Fibroblast of upper back skin (primary cell): ENCODE measurements around the gene GET4.

Experiments used
- DNase-seq: peaks from one replicate; pipeline ENCODE4 v3.0.0-alpha.2; 2013

GET4 gene

DNA sequence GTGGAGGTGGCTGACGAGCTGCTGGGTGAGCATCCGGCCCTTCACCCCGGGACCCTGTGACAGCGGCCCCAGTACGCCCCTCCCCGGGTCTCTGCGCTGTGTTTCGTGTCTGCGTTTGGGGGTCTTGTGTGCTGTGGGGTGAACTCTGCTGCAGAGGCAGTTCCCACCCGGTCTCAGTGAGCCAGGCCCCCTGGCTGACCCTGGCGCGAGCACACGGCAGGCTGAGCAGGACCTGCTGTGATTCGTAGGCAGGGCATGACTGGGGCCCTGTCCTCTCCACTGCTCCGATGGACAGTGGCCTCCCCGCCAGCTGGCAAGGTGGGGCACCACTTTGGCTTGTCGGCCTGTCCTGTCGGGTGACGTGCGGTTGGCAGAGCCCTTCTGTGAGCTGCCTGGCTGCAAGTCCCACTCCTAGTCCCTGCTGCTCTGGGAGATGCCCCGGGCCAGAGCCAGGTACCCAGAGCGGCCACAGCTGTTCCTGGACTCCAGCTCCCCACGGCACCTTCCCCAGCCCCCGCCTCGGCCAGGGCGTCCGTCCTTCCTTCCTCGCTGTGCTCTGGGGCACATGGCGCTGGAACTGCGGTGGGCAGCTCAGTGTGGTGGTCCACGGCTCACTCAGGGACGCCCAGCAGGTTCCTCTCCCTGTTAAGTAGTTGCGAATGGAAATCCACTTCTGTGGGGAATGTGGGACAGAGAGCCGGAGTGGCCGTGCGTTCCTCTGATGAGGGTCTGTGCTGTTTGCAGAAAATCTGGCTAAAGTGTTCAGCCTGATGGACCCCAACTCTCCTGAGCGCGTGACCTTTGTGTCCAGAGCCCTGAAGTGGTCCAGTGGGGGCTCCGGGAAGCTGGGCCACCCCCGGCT, 10.5 kb downstream of the GET4 start:
- DNase-seq, result no peak

GRCh38 chr7:887488-887820, 11.1 kb downstream of the GET4 start:
- no peak for DNase-seq

GRCh38 chr7:888081-889024, 12.0 kb downstream of the GET4 start:
- DNase-seq, result no peak

DNA sequence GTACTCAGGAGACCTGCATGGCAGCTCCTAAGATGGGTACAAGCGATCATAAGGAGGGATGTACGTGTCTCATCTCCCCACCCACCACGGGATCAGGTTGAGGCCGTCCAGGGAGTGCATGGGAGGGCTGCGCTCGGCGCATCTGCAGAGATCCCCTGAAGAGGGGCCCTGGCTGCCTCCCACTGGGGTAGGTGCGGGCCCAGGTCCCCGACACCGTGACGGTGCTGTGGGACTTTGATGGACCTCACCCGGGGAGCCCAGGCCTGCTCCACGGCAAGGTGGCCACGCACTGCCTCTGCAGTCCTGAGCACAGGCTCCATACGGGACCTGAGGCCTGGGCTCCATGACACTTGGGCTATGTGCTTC, 12.7 kb downstream of the GET4 start:
- DNase-seq, result no peak

DNA sequence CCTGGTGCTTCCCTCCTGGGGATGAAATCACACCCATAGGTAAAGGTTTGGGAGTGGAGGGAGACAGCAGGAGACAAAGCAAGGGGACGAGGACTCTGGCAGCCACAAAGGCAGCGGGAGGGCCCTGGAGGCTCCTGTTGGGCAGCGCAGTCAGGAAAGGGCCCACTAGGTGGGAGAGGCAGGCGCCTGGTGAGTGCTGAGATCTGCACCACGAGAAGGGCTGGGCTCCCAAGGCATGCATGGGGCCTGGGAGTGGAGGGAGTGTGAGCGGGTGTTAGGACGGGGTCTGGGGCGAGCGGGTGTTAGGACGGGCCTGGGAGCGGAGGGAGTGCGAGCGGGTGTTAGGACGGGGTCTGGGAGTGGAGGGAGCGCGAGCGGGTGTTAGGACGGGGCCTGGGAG, 13.0 kb downstream of the GET4 start:
- no peak for DNase-seq

- no peak for DNase-seq
Observed at GRCh38 chr7:890868-891267, 14.5 kb downstream of the GET4 start.

- no peak for DNase-seq
Observed at GRCh38 chr7:891291-891690, 14.9 kb downstream of the GET4 start.

DNA sequence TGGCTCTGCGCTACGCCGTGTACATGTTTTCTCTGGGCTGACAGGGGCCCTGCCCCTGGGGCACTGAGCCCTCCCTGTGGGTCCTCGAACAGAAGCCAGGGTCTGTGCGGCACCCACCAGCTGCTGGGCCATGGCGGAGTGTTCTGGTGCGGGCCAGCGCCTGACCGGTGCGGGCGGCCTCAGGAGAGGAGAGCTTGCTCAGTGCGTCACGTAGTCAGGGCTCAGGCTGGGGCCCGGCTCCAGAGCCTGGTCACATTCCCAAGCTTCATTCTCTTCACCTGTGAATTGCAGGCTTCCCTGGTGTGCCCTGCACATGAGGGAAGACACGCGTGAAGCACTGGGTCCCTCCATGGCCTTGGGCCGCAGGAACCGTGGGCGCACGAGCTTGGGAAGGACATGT, 15.5 kb downstream of the GET4 start:
- no peak for DNase-seq

DNA sequence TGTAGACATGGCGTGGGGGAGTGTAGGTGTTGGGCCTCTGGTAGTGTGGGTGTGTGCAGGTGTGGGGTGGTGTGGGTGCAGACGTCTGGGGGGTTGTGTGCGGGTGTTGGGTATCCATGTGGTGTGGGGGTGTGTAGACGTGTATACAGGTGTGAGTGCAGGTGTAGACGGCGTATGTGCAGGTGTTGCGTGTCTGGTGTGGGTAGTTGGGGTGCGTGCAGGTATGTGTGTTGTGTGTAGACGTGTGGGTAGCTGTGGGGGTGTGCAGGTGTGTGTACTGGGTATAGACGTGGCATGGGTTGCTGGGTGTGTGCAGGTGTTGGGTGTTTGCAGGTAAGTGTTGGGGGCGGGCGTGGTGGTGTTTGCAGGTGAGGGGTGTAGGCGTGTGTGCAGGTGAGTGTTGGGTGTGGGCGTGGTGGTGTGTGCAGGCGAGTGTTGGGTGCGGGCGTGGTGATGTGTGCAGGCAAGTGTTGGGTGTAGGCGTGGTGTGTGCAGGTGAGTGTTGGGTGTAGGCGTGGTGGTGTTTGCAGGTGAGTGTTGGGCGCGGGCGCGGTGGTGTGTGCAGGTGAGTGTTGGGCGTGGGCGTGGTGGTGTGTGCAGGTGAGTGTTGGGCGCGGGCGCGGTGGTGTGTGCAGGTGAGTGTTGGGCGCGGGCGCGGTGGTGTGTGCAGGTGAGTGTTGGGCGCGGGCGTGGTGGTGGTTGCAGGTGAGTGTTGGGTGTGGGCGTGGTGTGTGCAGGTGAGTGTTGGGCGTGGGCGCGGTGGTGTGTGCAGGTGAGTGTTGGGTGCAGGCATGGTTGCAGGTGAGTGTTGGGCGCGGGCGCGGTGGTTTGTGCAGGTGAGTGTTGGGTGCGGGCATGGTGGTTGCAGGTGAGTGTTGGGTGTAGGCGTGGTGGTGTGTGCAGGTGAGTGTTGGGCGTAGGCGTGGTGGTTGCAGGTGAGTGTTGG, 16.6 kb downstream of the GET4 start:
- no peak for DNase-seq

DNA sequence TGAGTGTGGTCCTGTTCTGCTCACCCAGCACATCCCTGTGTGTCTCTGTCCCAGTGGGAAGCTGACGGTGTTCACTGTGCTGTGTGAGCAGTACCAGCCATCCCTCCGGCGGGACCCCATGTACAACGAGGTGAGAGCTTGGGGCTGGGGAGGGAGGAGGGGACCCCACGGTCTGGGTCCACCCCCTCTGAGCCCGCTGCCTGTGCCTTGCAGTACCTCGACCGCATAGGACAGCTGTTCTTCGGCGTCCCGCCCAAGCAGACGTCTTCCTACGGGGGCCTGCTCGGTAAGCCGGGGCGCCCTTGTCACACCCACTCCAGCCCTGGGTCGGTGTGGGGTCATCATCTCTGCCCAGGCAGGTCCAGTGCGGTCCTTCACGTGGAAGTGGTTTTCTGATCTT, 17.3 kb downstream of the GET4 start:
- DNase-seq, result no peak

DNA sequence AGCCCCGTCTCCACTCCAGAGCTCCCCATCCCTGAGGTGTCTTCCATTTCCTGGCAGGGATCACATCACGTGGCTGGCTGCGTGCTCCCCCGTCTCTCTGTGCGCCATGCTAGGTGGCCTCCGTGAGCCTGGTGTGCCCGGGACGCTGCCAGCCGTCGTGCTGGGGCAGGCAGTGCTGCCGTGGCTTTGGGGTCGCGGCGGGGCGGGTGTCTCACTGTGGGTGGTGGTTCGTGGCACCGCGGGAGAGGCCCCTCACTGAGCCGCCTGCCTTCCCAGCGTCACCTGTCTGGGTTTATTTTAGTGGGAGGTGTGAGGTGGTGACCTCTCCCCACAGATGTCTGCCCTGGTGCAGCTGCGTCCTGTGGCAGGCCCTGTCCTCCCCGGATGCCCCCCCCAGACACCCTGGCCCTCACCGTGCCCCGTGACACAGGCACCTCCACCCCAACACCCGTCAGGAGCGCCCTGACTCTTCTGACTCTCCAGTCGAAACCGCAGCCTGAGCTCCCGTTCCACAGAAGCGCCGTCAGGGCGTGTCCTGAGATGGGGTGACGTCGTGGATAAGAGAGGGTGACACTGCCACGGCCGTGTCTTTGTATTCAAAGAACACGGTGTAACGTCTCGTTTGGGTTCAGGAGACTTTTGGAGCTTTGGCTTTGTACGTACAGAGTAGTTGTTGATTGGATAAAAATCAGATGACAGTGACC, 18.0 kb downstream of the GET4 start:
- DNase-seq, result no peak

DNA sequence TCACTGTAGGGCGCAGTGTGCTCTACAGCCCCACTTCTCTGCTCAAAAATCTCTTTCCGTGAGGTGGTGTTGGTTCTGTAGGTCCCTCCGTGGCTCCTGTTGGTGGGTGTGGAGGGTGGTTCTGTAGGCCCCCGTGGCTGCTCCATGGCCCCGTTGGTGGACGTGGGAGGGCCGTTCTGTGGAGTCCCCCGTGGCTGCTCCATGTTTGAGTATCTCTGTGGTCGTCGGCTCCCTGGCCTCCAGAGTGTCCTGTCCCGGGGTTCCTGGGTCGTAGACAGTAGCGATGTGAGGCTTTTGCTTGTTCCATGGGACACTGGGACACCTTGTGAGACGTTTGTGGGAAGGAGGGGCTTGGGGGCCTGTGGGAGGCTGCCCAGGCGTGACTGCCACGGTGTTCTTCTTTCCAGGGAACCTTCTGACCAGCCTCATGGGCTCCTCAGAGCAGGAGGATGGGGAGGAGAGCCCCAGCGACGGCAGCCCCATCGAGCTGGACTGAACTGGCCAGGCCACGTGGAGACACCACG, 18.6 kb downstream of the GET4 start:
- DNase-seq, result no peak

- DNase-seq, result no peak
Observed at GRCh38 chr7:895451-896052, 19.2 kb downstream of the GET4 start.

GRCh38 chr7:896346-897075, 20.2 kb downstream of the GET4 start:
- no peak for DNase-seq

GRCh38 chr7:897086-897485, 20.7 kb downstream of the GET4 start:
- DNase-seq, result no peak

DNA sequence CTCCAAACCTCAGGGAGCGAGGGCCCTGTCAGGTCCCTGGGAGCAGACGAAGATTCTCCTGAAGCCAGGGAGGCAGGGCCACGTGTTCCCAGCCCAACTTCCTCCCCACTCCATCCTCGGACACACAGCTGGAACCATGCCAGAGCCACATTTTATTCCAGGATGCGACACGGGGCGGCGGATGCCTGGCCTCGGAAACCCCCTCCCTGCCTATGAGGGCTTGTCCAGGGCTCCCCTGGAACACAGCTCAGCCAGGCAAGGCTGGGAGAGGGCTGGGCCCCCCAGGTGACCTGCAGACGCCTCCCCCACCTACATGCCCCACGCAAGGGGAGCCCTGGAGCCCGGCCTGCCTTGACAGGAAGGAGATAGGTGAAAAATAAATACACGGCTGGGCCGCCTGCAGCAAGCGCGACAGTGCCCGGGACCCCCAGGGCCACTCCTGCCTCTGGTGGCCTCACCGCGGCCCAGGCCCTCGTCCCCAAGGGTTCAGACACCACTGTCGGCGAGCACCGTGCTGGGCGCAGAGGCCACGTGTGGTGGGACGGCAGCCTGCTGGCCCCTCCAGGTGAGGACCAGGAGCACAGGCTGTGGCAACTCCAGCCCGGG, 21.5 kb downstream of the GET4 start:
- DNase-seq, result no peak

GRCh38 chr7:898460-898854, 22.1 kb downstream of the GET4 start:
- DNase-seq, result no peak

DNA sequence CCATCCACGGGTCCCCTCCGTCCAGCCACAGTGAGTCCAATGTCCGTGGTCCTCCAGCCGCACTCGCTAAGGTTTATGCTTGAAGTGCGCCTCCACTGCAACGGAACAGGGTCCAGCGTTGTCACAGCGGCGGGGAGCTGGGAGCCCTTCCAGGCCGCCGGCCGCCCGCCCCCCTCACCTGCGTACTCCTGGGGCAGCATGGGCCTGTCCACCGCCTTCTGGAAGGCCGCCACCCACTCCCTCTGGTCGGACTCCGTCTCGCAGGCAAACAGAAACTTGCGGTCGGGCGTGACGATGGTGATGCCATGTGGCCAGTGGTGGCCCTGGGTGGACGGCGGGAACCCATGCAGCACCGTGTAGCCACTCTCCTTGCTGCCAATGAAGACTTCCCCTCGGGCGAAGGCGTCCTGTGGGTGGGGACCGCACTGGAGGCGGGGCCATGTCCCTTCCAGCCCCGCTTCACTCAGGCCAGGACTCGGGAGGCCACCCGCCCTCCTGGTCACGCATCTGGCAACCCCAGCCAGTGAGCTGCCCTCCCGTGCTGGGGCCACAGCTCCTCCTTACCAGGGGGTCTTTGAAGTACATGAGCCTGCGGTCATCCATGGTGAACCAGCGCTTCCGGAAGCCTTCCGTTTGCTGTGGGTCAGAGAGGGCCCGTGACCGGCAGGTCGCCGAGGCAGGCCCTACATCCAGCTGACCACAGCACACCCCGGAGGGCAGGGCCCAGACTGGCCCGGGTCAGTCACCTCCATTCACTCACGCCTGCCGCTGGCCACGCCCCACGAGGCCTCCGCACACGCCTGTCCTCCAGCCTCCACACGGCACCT, 22.7 kb downstream of the GET4 start:
- no peak for DNase-seq

DNA sequence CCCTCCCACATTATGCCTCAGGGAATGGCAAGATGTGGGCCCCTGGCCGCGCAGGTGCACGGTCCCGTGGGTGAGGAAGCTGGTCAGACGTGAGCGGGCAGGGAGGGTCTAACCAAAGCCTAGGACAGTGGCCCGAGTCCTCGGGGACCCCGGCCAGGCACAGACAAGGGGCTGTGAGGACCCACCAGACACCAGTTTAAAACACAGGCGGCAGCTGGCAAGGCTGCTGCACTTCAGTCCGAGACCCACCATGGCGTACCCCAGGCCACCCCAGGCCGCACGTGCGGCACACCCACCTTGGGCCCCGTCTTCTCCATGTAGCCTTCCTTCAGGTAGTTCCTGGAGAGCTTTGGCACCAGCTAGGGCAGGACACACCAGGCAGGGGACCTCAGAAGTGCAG, 23.5 kb downstream of the GET4 start:
- DNase-seq, result no peak
